H1 (cell line): ENCODE data around the gene CCDC9B.

Source experiments
- CHD2 ChIP-seq: IDR thresholded peaks from 2 replicates; pipeline ENCODE4 v1.6.1; 2012; ENCODE audit warnings: low read length, improper control_type of control experiment
- CREB1 ChIP-seq: IDR thresholded peaks from 2 replicates; pipeline ENCODE4 v1.6.1; 2012; ENCODE audit warnings: inconsistent platforms
- JUN ChIP-seq: IDR thresholded peaks from 2 replicates; pipeline ENCODE4 v1.6.1; 2011; ENCODE audit warnings: low read depth, mild to moderate bottlenecking, improper control_type of control experiment, low read length
- KDM1A ChIP-seq: fragments of 200-600, 300-600 bp; sonication (generic); IDR thresholded peaks from 2 replicates; pipeline ENCODE4 v1.7.1; 2016; ENCODE audit warnings: mild to moderate bottlenecking, low read length, borderline replicate concordance
- KDM4A ChIP-seq: IDR thresholded peaks from one replicate; pipeline ENCODE4 v1.7.1; 2012; ENCODE audit warnings: low read depth, mild to moderate bottlenecking, moderate library complexity, low read length, inconsistent platforms; ENCODE audit not compliant: severe bottlenecking
- KDM5A ChIP-seq: fragments of 200-600 bp; IDR thresholded peaks from 2 replicates; pipeline ENCODE4 v1.7.1; 2012; ENCODE audit warnings: mild to moderate bottlenecking, low read length, inconsistent platforms, mixed read lengths
- POLR2A ChIP-seq, 2 experiments: IDR thresholded peaks; 1 replicate in 1 of 2; 2 replicates in 1 of 2; pipeline ENCODE4 v1.6.1; 2011; ENCODE audit warnings: low read depth in 2 of 2, low read length in 2 of 2, mild to moderate bottlenecking in 2 of 2; ENCODE audit errors: control extremely low read depth in 1 of 2
- POLR2AphosphoS5 ChIP-seq: IDR thresholded peaks from 2 replicates; pipeline ENCODE4 v1.6.1; 2011; ENCODE audit warnings: low read depth, low read length
- SP2 ChIP-seq: IDR thresholded peaks from 2 replicates; pipeline ENCODE4 v1.6.1; 2012; ENCODE audit warnings: mild to moderate bottlenecking, low read length, inconsistent platforms
- TBP ChIP-seq: IDR thresholded peaks from 2 replicates; pipeline ENCODE4 v1.6.1; 2011; ENCODE audit warnings: low read depth, low read length, improper control_type of control experiment
- TCF12 ChIP-seq: IDR thresholded peaks from 2 replicates; pipeline ENCODE4 v1.6.1; 2011; ENCODE audit warnings: low read depth, mild to moderate bottlenecking, low read length
- TEAD4 ChIP-seq: IDR thresholded peaks from 2 replicates; pipeline ENCODE4 v1.6.1; 2012; ENCODE audit warnings: low read depth, low read length, inconsistent platforms, mixed read lengths
- TF ChIP-seq, protein P1 (sequence below), 3 experiments: IDR thresholded peaks; 1 replicate in 2 of 3; 2 replicates in 1 of 3; pipeline versions ENCODE4 v1.5.1 to v1.6.1; 2011; ENCODE audit warnings: low read length in 3 of 3, mild to moderate bottlenecking in 3 of 3, inconsistent platforms in 2 of 3, low read depth in 1 of 3, moderate library complexity in 1 of 3; ENCODE audit not compliant: insufficient read depth in 1 of 3; ENCODE audit errors: control extremely low read depth in 1 of 3

DNA sequence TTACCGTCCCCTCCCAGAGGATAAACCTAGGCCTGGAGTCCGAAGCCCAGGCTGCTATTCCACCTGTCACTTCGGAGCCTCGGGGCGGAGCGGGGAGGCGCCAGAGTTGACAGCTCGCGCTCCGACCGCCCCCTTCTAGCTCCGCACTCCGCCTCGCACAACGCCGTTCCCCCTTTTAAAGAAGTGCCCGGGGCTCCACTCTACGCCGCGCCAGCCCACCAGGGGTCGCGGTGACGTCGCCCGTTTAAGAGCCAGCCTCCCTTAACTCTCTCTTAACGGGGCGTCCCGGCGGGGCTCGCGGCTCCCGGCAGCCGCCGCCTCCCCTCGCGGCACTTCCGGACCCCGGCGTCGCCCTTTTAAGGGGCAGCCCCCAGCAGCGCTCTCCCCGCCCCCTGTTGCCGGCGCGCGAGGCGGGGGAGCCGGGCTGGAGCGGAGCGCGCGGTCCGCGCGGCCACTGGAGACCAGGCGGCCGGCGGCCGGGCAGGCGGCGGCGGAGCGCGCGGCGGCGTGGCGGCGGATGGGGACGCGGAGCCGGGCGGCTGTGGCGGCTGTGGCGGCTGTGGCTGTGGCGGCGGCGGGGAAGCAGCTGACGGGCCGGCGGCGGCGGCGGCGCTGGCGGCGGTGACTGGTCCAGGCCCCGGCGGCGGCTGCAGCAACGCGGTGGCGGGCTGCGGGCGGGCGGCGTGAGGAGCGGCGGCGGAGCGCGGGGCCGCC, 17.3 kb downstream of the CCDC9B start, which contains the start of gene INAFM2:
- TF ChIP-seq POLR2AphosphoS5 (no peak), KDM4A (no peak), JUN (no peak), CREB1 (peak; percentile 58; the same call in 1 of the 2 replicates), CHD2 (0 out of 2 replicates have a peak, but pooled peaks have one; percentile 54), TBP (no peak), SP2 (no peak), POLR2A (IDR thresholded peaks at IDR 0.05; ENCODE audit: control extremely low read depth in 1 of 2, low read depth in 2 of 2, low read length in 2 of 2) (peak in 1 of 2 experiments; percentile 49; a peak in 1 of 3 replicates), KDM5A (no peak), TCF12 (0 out of 2 replicates have a peak, but pooled peaks have one; percentile 69), TEAD4 (no peak), KDM1A (no peak)
- TF ChIP-seq, protein P1, sequence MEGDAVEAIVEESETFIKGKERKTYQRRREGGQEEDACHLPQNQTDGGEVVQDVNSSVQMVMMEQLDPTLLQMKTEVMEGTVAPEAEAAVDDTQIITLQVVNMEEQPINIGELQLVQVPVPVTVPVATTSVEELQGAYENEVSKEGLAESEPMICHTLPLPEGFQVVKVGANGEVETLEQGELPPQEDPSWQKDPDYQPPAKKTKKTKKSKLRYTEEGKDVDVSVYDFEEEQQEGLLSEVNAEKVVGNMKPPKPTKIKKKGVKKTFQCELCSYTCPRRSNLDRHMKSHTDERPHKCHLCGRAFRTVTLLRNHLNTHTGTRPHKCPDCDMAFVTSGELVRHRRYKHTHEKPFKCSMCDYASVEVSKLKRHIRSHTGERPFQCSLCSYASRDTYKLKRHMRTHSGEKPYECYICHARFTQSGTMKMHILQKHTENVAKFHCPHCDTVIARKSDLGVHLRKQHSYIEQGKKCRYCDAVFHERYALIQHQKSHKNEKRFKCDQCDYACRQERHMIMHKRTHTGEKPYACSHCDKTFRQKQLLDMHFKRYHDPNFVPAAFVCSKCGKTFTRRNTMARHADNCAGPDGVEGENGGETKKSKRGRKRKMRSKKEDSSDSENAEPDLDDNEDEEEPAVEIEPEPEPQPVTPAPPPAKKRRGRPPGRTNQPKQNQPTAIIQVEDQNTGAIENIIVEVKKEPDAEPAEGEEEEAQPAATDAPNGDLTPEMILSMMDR (IDR thresholded peaks at IDR 0.05; ENCODE audit: control extremely low read depth in 1 of 3, insufficient read depth in 1 of 3, low read depth in 1 of 3, low read length in 3 of 3) = peak; percentile 22 to 36 (median 30)
